Hindlimb muscle (tissue), 1 donor: ENCODE data around the gene MAP7. TPM values are rescaled to one million over a fixed set of nuclear protein-coding genes. Genes with fewer than 3 reads are reported as not detected.
"Not testable (repeated sequence)": the region's sequence is repeated elsewhere in the genome, so short reads cannot be mapped to it uniquely, and the experiment has no call there.

Experiments used
- DNase-seq: peaks from one replicate; pipeline ENCODE4 v3.0.0-alpha.2; 2013
- polyA plus RNA-seq: library from polyadenylated mRNA; unstranded; fragments of 120-200 nt; gene quantifications from one replicate; pipeline ENCODE4 v1.2.1, GENCODE V29; 2013; ENCODE audit not compliant: insufficient read length

Gene MAP7
- polyA plus RNA-seq, 1 donor, result 0.45 TPM

DNA sequence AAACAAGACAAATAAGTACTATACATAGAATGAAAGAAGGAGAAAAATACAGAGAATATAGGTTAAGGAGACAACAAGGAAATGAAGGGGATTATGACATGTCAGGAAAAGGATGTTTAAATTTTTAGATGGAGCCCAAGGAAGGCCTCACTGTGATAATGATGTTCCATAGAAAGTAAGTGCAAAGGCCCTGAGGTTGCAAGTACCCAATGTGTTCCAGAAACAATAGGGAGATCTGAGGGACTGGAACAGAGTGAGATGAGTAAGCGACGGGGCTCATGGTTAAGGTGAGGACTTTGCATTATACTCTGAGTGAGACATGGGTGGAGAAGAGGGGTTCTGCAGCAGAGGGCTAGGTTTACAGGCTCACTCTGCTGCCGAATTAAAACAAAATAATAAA lies 137.8 kb downstream of the MAP7 start:
- DNase-seq, result no peak

DNA sequence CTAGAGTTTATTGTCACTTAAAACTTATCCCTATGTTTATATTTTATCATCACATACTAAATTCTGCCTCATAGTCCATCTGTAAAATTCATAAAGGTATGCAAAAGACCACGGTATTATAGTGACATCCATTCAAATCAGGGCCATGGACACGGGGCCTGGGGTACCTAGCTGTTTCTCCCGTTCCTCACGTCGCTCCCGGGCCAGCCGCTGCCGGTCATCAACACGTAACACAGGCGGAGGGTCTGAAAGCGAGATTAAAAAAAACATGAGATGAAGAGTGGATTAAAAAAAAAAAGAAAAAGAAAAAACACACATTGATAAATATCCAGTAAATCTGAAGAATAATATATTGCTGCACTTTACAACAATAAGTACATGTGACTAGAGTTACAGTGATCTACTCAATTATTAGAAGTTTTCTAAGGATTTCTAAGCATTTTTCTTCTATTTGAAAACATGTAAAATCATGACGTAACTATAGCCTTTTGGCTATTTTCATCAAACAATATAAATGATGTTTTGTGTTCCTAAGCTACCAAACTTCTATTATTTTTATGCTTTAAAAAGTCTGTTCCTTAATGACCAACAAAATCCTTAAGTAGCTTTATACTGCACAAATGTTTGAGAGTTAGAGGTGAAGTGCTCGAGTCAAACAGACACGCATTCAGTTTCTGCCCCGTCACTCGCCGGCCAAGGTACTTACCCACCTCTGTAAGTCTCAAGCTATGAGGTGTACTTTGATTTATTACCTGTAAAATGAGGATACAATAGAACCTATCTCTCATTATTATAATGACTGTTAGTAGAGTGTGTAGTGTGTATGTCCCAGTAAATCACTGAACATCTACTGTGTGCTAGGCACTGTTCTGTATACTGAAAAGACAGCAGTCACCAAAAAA lies 138.5 kb downstream of the MAP7 start:
- no peak for DNase-seq

DNA sequence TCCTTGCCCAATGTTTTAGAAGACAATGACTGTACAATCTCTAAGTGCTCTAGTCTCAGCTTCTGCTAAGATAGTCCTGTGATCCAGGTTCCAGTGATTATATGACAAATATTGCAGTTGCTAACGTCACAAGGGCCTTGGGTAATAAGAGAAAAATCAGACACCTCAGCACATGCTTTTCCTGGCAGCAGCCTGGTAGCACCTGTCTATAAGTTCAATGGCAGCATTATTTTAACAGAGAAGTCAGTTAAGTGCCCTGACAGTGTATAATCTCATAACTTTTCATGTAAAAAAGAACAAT lies 139.2 kb downstream of the MAP7 start:
- no peak for DNase-seq

- DNase-seq, result no peak
Observed at GRCh38 chr6:136410201-136411024, 139.8 kb downstream of the MAP7 start.

- DNase-seq, result no peak
Observed at GRCh38 chr6:136409597-136409996, 140.6 kb downstream of the MAP7 start.

- DNase-seq, result no peak
Observed at GRCh38 chr6:136408204-136408603, 142.0 kb downstream of the MAP7 start.

DNA sequence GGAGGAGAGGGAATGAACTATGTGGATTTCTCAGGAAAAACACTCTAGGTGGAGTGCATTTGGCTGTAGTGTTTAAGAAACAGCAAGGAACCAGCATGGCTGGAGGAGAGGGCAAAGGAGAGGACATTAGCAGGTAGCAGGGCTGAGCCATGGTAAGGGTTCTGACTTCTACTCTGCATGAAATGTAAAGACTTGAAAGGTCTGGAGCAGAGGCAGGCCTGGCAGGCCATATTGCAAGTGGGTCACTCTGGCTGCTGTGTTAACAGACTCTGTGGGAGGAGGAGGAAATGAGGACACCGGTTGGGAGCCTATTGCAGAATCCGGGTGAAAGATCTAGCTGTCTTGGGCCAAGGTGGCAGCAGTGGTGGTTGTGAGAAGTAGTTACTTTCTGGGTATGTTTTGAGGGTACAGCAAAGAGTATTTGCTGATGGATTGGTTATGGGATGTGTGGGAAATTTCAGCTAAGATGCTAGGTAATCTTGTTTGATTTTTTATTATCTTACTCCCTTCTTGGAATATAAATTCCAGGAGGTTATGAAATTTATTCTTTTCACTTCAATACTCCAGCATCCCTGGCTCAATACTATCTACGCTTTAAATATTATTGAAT lies 144.7 kb downstream of the MAP7 start:
- DNase-seq, result no peak

DNA sequence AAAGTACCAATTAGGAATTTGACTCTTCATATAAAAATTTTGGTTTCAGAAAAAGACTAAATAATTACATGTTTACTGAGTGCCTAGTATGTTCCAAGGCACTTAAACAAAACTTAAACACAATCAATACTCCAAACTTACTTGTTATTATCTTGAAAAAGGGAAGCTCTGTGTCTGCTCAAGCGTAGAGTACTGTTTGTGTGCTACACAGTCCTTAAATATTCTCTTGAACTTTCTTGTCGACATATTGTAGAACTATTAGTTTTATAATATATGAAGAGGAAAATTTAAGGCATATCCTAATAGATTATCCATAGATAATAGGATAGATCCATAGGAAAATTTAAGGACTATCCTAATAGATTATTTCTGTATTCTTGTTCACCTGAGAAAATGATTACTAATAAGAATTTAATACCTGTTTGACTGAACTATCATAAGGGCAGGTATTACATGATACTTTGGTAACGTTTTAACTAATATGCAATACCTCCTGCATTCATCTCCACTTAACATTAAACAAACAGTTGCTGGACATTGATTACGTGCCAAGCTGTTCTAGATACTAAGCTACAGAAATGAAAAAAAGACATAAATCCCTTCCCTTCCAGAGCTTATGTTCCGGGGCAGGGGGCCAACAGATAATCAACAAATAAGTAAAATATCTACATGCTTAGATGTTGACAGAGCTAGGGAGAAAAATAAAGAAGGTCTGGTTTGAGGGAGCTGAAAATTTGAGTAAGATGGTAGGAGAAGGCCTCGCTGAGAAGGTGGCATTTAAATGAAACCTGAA lies 145.4 kb downstream of the MAP7 start:
- no peak for DNase-seq

GRCh38 chr6:136404007-136404406 lies 146.2 kb downstream of the MAP7 start:
- no peak for DNase-seq

- DNase-seq, result no peak
Observed at GRCh38 chr6:136403110-136403980, 146.9 kb downstream of the MAP7 start.

GRCh38 chr6:136401749-136402148 lies 148.5 kb downstream of the MAP7 start:
- DNase-seq, result no peak

DNA sequence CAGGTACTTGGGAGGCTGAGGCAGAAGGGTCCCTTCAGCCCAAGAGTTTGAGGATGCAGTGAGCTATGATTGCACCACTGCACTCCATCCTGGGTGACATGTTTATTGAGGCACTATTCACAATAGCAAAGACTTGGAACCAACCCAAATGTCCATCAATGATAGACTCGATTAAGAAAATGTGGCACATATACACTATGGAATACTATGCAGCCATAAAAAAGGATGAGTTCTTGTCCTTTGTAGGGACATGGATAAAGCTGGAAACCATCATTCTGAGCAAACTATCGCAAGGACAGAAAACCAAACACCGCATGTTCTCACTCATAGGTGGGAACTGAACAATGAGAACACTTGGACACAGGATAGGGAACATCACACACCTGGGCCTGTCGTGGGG lies 149.0 kb downstream of the MAP7 start:
- DNase-seq, result not testable (repeated sequence)

GRCh38 chr6:136398453-136398852 lies 151.8 kb downstream of the MAP7 start:
- DNase-seq, result no peak

DNA sequence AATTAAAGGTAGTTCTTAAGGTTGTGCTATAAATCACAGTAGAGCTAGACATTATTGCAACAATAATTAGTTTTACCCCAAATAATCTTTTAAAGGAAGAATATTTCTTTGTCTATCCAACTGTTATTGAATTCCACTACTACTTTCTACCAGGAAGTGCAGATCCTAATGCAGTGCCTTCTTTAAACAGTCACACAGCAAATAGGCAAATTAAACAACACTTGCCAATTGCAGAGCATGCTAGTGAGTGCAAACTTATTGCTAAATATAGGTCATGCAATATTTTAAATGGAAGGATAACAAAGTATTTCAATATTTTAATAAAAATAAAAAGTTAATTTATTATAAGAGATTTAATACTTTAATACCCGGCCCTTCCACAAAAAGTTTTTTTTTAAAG lies 153.3 kb downstream of the MAP7 start:
- no peak for DNase-seq

DNA sequence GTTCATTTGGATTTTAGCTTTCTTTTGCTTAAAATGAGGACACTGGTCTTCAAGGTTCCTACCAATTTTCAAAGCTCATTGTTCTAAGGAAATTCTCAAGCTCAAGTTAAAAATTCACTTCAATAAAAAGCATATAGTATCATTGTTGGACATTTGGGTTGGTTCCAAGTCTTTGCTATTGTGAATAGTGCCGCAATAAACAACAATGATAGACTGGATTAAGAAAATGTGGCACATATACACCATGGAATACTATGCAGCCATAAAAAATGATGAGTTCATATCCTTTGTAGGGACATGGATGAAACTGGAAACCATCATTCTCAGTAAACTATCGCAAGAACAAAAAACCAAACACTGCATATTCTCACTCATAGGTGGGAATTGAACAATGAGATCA lies 159.3 kb downstream of the MAP7 start:
- not testable (repeated sequence) for DNase-seq

GRCh38 chr6:136387316-136387715 lies 162.9 kb downstream of the MAP7 start:
- no peak for DNase-seq

DNA sequence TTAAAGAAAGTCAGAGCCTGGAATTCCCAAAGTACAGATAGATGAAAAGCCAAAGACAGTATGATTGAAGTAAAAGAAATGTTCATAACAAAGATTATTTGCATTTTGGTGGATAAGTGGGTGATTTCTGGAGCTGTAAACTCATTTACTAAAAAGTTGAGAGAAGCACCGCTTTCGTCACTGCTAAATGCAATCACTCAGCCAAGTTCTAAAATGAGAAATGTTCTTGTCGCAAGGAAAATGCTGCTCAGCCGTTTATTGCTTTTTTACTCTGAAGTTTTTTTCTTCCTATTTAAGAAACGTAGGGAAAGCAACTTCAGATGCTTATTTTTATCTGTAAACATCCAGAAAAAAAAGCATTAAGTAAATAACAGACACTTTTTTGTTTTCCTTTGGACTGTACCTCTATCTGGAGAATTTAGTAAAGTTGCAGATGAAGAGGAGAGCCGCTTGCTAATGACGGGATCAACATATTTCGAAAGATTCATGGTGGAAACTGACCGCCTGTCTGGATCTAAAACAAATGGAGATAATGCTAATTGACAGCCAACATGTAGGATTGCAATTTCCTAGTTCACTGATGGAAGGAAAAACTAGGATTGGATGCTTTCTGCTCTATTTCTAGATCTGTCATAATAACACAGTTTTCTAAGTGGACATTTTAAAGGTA lies 166.8 kb downstream of the MAP7 start:
- DNase-seq, result no peak

- DNase-seq, result no peak
Observed at GRCh38 chr6:136382676-136383252, 167.5 kb downstream of the MAP7 start.

DNA sequence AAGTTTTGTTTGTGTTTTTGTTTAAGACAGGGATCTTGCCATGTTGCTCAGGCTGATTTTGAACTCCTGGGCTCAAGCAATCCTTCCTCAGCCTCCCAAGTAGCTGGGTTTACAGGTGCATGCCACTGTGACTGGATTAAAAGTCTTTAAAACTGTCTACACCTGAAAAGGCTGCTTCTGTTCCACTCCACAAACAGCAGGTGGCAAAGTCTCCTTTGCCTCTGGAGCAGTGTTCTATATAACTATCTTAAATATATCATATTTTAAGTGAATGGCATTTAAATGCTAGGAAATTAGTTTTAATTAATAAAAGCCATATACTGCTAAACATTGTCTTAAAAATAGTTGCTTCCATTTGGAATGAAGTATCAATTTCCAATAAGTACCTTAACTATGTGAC lies 171.3 kb downstream of the MAP7 start:
- DNase-seq, result no peak

DNA sequence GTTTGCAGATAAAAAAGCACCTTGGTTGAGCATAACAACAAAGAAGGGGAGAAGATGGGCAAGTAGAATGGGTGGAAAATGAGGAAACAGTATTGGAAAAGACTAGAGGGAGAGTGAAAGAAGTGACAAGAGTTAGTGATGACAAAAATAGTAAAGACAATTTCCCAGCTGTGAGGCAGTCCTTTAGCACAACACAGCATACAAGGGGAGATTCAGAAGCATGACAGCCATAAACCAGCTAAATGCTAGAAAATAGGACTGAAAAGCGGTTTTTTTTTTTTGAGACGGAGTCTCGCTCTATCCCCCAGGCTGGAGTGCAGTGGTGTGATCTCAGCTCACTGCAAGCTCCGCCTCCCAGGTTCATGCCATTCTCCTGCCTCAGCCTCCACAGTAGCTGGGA lies 174.4 kb downstream of the MAP7 start:
- not testable (repeated sequence) for DNase-seq

GRCh38 chr6:136371959-136372358 lies 178.3 kb downstream of the MAP7 start:
- no peak for DNase-seq
